ENCODE measurements around the gene CNTN5. TPM values are rescaled to one million over a fixed set of nuclear protein-coding genes. Genes with fewer than 3 reads are reported as not detected.

The CNTN5 gene
- total and polyA plus RNA-seq, 2 experiments from 2014 or later, result 9.6 to 10.6 TPM

- Histone ChIP-seq H3K36me3 (replicated peaks; ENCODE audit: insufficient read depth, low read depth) (no peaks in the 10 kb centered on the region), H3K4me3 (no peak overlapping the region), H2AFZ (no peak overlapping the region), H3K27me3 (no peaks in the 10 kb centered on the region), H3K4me1 (ENCODE audit: insufficient read depth) (no peaks in the 10 kb centered on the region), H3K27ac (no peak overlapping the region), H3K9me2 (replicated peaks; ENCODE audit: insufficient read depth) (no peaks in the 10 kb centered on the region), H3K9me3 (ENCODE audit: low read depth) (no peaks in the 10 kb centered on the region), H4K20me1 (ENCODE audit: insufficient read depth, poor library complexity, severe bottlenecking) (no peaks in the 10 kb centered on the region), H3K79me2 (no peaks in the 10 kb centered on the region), H3K4me2 (no peak overlapping the region)
- WGBS (ENCODE audit: low lambda C conversion rate, missing lambda C conversion rate), result 54% methylated on average over 1 of the region's 1 CpG
- TF ChIP-seq EZH2phosphoT487 (IDR thresholded peaks at IDR 0.05; ENCODE audit: low read depth, severe bottlenecking, unreplicated experiment) (no peak), CTCF (IDR thresholded peaks at IDR 0.05; ENCODE audit: poor library complexity) (no peak), EZH2 (IDR thresholded peaks at IDR 0.05; ENCODE audit: borderline replicate concordance) (no peak)
- no peak for DNase-seq (ENCODE audit: low spot score)
Measured at GRCh38 chr11:99351624-99352023, 330.9 kb downstream of the CNTN5 start.

DNA sequence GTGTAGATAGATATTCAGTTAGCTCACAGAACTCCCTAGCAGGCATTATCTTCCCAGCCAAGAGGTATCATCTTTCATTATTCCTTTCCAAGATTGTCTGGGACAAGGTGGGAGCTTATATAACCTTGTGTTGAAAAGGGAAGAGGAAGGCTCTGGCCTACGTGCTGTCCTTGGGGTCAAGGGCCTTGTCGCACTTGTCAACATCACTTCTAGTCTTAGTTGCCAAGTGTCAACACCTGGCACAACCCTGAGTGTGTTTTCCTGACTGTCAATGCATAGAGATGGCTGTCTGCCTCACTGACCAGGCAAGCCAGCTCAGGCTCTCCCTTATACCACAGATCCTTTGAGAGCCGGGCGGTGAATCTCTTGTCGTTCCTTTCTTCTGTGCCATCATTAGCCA lies 331.9 kb downstream of the CNTN5 start:
- 80% methylated on average over 5 of the region's 5 CpGs for WGBS (ENCODE audit: low lambda C conversion rate, missing lambda C conversion rate)
- Histone ChIP-seq H3K27me3 (no peaks in the 10 kb centered on the region), H3K27ac (no peak overlapping the region), H3K4me3 (no peak overlapping the region), H4K20me1 (ENCODE audit: insufficient read depth, poor library complexity, severe bottlenecking) (no peaks in the 10 kb centered on the region), H3K36me3 (replicated peaks; ENCODE audit: insufficient read depth, low read depth) (no peaks in the 10 kb centered on the region), H3K9me3 (ENCODE audit: low read depth) (no peaks in the 10 kb centered on the region), H3K9me2 (replicated peaks; ENCODE audit: insufficient read depth) (no peaks in the 10 kb centered on the region), H3K4me2 (no peak overlapping the region), H2AFZ (no peak overlapping the region), H3K79me2 (no peaks in the 10 kb centered on the region), H3K4me1 (ENCODE audit: insufficient read depth) (no peaks in the 10 kb centered on the region)
- no peak for TF ChIP-seq CTCF (IDR thresholded peaks at IDR 0.05; ENCODE audit: poor library complexity)
- TF ChIP-seq EZH2 (IDR thresholded peaks at IDR 0.05; ENCODE audit: borderline replicate concordance), result no peak
- no peak for TF ChIP-seq EZH2phosphoT487 (IDR thresholded peaks at IDR 0.05; ENCODE audit: low read depth, severe bottlenecking, unreplicated experiment)
- no peak for DNase-seq (ENCODE audit: low spot score)

DNA sequence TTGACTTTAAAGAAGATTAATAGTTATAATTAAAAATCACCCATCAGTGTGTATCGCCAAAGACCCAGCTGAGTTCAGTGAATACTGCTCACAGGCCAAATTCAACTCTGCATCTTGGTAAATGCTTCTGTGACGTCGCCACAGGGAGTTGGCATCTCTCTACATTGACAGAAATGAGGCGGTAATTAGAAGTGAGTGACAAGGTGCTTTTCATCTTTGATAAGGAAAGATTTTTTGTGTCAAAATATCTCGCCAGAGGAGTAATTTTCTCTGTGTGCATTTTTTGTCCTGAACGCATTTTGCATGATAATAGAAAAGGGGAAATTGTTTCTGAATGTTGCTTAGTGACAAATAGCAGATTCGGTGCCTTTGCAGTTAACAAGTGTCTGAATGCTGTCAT lies 345.8 kb downstream of the CNTN5 start:
- Histone ChIP-seq H3K79me2 (no peaks in the 10 kb centered on the region), H3K9me3 (ENCODE audit: low read depth) (no peaks in the 10 kb centered on the region), H3K27ac (no peak overlapping the region), H2AFZ (no peak overlapping the region), H4K20me1 (ENCODE audit: insufficient read depth, poor library complexity, severe bottlenecking) (no peaks in the 10 kb centered on the region), H3K36me3 (replicated peaks; ENCODE audit: insufficient read depth, low read depth) (no peaks in the 10 kb centered on the region), H3K4me1 (ENCODE audit: insufficient read depth) (no peaks in the 10 kb centered on the region), H3K4me3 (no peak overlapping the region), H3K9me2 (replicated peaks; ENCODE audit: insufficient read depth) (no peaks in the 10 kb centered on the region), H3K4me2 (no peak overlapping the region), H3K27me3 (no peaks in the 10 kb centered on the region)
- DNase-seq (ENCODE audit: low spot score), result no peak
- TF ChIP-seq EZH2 (IDR thresholded peaks at IDR 0.05; ENCODE audit: borderline replicate concordance), result no peak
- no peak for TF ChIP-seq CTCF (IDR thresholded peaks at IDR 0.05; ENCODE audit: poor library complexity)
- no peak for TF ChIP-seq EZH2phosphoT487 (IDR thresholded peaks at IDR 0.05; ENCODE audit: low read depth, severe bottlenecking, unreplicated experiment)
- WGBS (ENCODE audit: low lambda C conversion rate, missing lambda C conversion rate), result 91% methylated on average over 7 of the region's 7 CpGs

GRCh38 chr11:99368583-99368982 lies 347.8 kb downstream of the CNTN5 start:
- Histone ChIP-seq H3K9me2 (replicated peaks; ENCODE audit: insufficient read depth) (no peaks in the 10 kb centered on the region), H3K79me2 (no peaks in the 10 kb centered on the region), H3K27me3 (no peaks in the 10 kb centered on the region), H2AFZ (no peak overlapping the region), H4K20me1 (ENCODE audit: insufficient read depth, poor library complexity, severe bottlenecking) (no peaks in the 10 kb centered on the region), H3K9me3 (ENCODE audit: low read depth) (no peaks in the 10 kb centered on the region), H3K4me1 (ENCODE audit: insufficient read depth) (no peaks in the 10 kb centered on the region), H3K4me2 (no peak overlapping the region), H3K4me3 (no peak overlapping the region), H3K36me3 (replicated peaks; ENCODE audit: insufficient read depth, low read depth) (no peaks in the 10 kb centered on the region), H3K27ac (no peak overlapping the region)
- TF ChIP-seq EZH2 (IDR thresholded peaks at IDR 0.05; ENCODE audit: borderline replicate concordance) (no peak), EZH2phosphoT487 (IDR thresholded peaks at IDR 0.05; ENCODE audit: low read depth, severe bottlenecking, unreplicated experiment) (no peak), CTCF (IDR thresholded peaks at IDR 0.05; ENCODE audit: poor library complexity) (no peak)
- DNase-seq (ENCODE audit: low spot score), result peak; percentile 5
- 92% methylated on average over 5 of the region's 5 CpGs for WGBS (ENCODE audit: low lambda C conversion rate, missing lambda C conversion rate)

Data from hepatocyte (in vitro differentiated cells).